Naive thymus-derived CD8-positive, alpha-beta T cell (primary cell): ENCODE results near the gene ADRM1. TPM values are rescaled to one million over a fixed set of nuclear protein-coding genes. Genes with fewer than 3 reads are reported as not detected.

Experiments used
- ATAC-seq, 2 donors: fragments of 150-1000 bp; cut with Tn5 transposase in 1 of 2; sonication (Bioruptor Pico), chemical (Tn5 transposase) in 1 of 2; 1 replicate in 1 of 2; 2 replicates in 1 of 2; pipeline ENCODE4 v1.10.0; 2021; ENCODE audit warnings: mild to moderate bottlenecking in 2 of 2, moderate library complexity in 2 of 2
- POLR2A ChIA-PET: fragments of 350-600 bp; sonication (Branson Sonifier 250); formaldehyde crosslinking; loops from one replicate; lab custom pipeline; 2021; ENCODE audit warnings: antibody characterized with exemption; lab: Charles Lee
- DNase-seq, 10 donors: peaks; one replicate each; pipeline versions ENCODE4 v3.0.0 to v3.0.0-alpha.2; 2020 to 2022
- H3K27ac Mint-ChIP-seq, 10 donors: one replicate each; pipeline ENCODE4 v1.8.0; 2020 to 2022; ENCODE audit warnings: mild to moderate bottlenecking in 10 of 10, mixed read lengths in 10 of 10, moderate library complexity in 4 of 10, inconsistent platforms in 1 of 10
- H3K27me3 Mint-ChIP-seq, 5 donors: one replicate each; pipeline ENCODE4 v1.8.0; 2021 to 2022; ENCODE audit warnings: mixed read lengths in 5 of 5
- H3K36me3 Mint-ChIP-seq, 3 donors: one replicate each; pipeline ENCODE4 v1.8.0; 2020 to 2022; ENCODE audit warnings: mixed read lengths in 3 of 3, mild to moderate bottlenecking in 2 of 3, inconsistent platforms in 1 of 3
- H3K4me1 Mint-ChIP-seq, 4 donors: one replicate each; pipeline ENCODE4 v1.8.0; 2021 to 2022; ENCODE audit warnings: mixed read lengths in 4 of 4
- H3K4me3 Mint-ChIP-seq, 10 donors: one replicate each; pipeline ENCODE4 v1.8.0; 2020 to 2022; ENCODE audit warnings: mild to moderate bottlenecking in 10 of 10, mixed read lengths in 10 of 10, moderate library complexity in 6 of 10, inconsistent platforms in 1 of 10
- H3K9me3 Mint-ChIP-seq, 9 donors: one replicate each; pipeline ENCODE4 v1.8.0; 2020 to 2022; ENCODE audit warnings: mixed read lengths in 9 of 9, mild to moderate bottlenecking in 3 of 9, inconsistent platforms in 1 of 9, moderate library complexity in 1 of 9
- polyA plus RNA-seq, 3 donors: library from polyadenylated mRNA; unstranded; fragments of 300-500 nt; fragmentation: Illumina TruSeq; gene quantifications; one replicate each; pipeline ENCODE4 v1.2.3, GENCODE V29; 2021
- total RNA-seq, 8 experiments: library from RNA in 2 of 8; stranded (reverse) in 2 of 8; gene quantifications; one replicate each; pipeline ENCODE4 v1.2.3 and lab custom pipeline; 2021 to 2026

The ADRM1 gene
- total and polyA plus RNA-seq, 5 experiments from 2014 or later: 61.1 to 93.9 (median 66.2) TPM

DNA sequence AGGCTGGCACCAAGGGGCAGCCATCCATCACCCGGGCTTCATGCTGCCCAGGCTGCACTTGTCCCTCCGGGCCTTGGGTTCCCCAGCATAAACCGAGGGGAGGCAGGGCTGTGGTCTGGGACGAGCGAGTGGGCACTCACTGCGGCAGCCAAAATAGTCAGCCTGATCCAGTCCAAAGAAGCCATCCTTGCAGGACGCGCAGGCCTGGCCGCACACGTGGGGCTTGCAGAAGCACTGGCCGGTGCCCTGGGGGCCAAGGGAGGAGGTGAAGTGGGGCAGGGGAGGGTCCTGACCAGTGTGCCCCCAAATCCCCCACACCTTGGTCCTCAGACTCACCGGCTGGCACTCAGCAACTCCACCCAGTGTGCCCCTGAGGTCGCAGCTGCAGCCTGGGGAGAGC lies 32.1 kb downstream of the ADRM1 start:
- Mint-ChIP-seq H3K4me3 (no peak overlapping the region), H3K9me3 (peaks cover 0 to 3% (median 0%) of the 10 kb centered on the region in 9 donors), H3K27ac (no peak overlapping the region), H3K4me1 (peaks cover 0 to 28% (median 0%) of the 10 kb centered on the region in 4 donors), H3K27me3 (peaks cover 3 to 24% (median 8%) of the 10 kb centered on the region in 5 donors), H3K36me3 (peaks cover 0 to 5% (median 0%) of the 10 kb centered on the region in 3 donors)
- DNase-seq (no peak), ATAC-seq (no peak)
- POLR2A ChIA-PET: no interaction called here

- Mint-ChIP-seq H3K27me3 (peaks cover 5 to 26% (median 10%) of the 10 kb centered on the region in 5 donors), H3K27ac (peak overlapping the region in 1 of 10 donors; percentile 24), H3K9me3 (peaks cover 0 to 7% (median 0%) of the 10 kb centered on the region in 9 donors), H3K4me3 (no peak overlapping the region), H3K36me3 (peaks cover 0 to 7% (median 0%) of the 10 kb centered on the region in 3 donors), H3K4me1 (peaks cover 0 to 31% (median 0%) of the 10 kb centered on the region in 4 donors)
- no peak for ATAC-seq
- POLR2A ChIA-PET: no interaction called here
- no peak for DNase-seq
Measured at GRCh38 chr20:62335532-62335931, 32.7 kb downstream of the ADRM1 start.

DNA sequence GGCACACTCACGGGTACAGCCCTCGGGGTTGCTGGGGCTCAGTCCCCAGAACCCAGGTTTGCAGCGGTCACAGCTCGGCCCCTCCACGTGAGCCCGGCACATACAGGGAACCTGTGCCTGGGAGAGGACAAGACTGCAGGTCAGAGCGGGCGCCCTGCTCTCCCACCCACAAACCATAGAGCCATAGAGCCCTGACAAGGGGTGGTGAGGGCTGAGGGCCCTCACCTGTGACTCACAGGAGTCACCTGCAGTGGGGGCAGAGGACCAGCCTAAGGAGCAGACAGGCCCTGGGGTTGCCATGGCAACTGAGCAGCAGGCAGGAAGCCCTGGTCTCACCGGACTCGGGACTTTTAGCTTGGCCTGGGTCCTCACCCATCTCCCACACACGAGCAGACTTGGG lies 33.5 kb downstream of the ADRM1 start:
- Mint-ChIP-seq H3K9me3 (peaks cover 0 to 7% (median 0%) of the 10 kb centered on the region in 9 donors), H3K27me3 (peaks cover 5 to 29% (median 10%) of the 10 kb centered on the region in 5 donors), H3K36me3 (peaks cover 0 to 7% (median 0%) of the 10 kb centered on the region in 3 donors), H3K27ac (no peak overlapping the region), H3K4me3 (no peak overlapping the region), H3K4me1 (peaks cover 0 to 31% (median 0%) of the 10 kb centered on the region in 4 donors)
- POLR2A ChIA-PET: no interaction called here
- no peak for ATAC-seq
- DNase-seq: no peak

- Mint-ChIP-seq H3K27ac (no peak overlapping the region), H3K4me1 (peaks cover 0 to 31% (median 0%) of the 10 kb centered on the region in 4 donors), H3K9me3 (peaks cover 0 to 7% (median 0%) of the 10 kb centered on the region in 9 donors), H3K27me3 (peaks cover 5 to 31% (median 10%) of the 10 kb centered on the region in 5 donors), H3K4me3 (peak overlapping the region in 1 of 10 donors; percentile 1), H3K36me3 (peaks cover 0 to 7% (median 0%) of the 10 kb centered on the region in 3 donors)
- POLR2A ChIA-PET: no interaction called here
- no peak for DNase-seq
- no peak for ATAC-seq
Measured at GRCh38 chr20:62336775-62337557, 34.2 kb downstream of the ADRM1 start.

- Mint-ChIP-seq H3K36me3 (peaks cover 0 to 7% (median 0%) of the 10 kb centered on the region in 3 donors), H3K9me3 (peaks cover 0 to 7% (median 0%) of the 10 kb centered on the region in 9 donors), H3K27me3 (peaks cover 5 to 31% (median 10%) of the 10 kb centered on the region in 5 donors), H3K4me1 (peaks cover 0 to 31% (median 0%) of the 10 kb centered on the region in 4 donors), H3K27ac (peak overlapping the region in 1 of 10 donors; percentile 69), H3K4me3 (no peak overlapping the region)
- POLR2A ChIA-PET: no interaction called here
- ATAC-seq: peak in 1 of 2 donors; percentile 61
- no peak for DNase-seq
Measured at GRCh38 chr20:62337558-62338293, 34.9 kb downstream of the ADRM1 start.

DNA sequence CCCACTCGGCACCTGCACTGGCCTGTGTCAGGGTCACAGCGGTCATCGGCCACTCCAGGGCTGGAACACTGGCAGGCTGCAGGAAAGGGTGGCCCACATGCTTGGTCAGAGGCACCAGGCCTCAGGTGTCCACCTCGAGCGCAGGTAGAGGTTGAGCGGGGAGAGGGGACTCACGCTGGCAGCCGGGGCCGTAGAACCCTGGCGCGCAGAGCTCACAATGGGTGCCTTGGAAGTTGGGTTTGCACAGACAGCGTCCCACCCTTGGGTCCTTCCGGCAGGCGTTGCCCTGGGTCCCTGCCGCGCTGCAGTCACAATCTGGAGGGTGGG lies 35.5 kb downstream of the ADRM1 start:
- H3K9me3 Mint-ChIP-seq: peaks cover 0 to 7% (median 0%) of the 10 kb centered on the region in 9 donors
- ATAC-seq (no peak), DNase-seq (no peak)
- peaks cover 0 to 31% (median 0%) of the 10 kb centered on the region in 4 donors for H3K4me1 Mint-ChIP-seq
- no peak overlapping the region for H3K27ac Mint-ChIP-seq
- peaks cover 5 to 34% (median 10%) of the 10 kb centered on the region in 5 donors for H3K27me3 Mint-ChIP-seq
- no peak overlapping the region for H3K4me3 Mint-ChIP-seq
- POLR2A ChIA-PET: no interaction called here
- H3K36me3 Mint-ChIP-seq: peaks cover 0 to 7% (median 0%) of the 10 kb centered on the region in 3 donors

DNA sequence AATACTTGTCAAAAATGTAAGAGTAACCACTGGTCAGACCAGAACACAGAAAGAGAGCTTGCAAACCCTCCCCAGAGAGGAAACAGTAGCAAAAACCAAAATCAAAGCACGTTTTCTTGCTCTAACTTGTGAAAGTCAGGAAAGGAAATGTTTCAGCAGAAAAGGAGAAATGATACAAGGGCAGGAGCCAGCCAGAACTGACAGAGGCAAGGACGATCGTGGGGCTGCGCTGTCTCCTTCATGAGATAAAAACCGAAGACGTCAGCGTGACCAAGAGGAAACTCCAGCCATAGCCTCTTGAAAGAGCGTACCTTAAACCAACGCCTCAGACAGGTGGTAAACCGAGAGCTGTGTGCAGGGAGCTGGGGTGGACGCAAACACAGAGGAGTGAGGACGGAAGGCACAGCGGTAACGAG lies 36.9 kb downstream of the ADRM1 start:
- POLR2A ChIA-PET: no interaction called here
- Mint-ChIP-seq H3K27me3 (peaks cover 5 to 34% (median 10%) of the 10 kb centered on the region in 5 donors), H3K27ac (peak overlapping the region in 1 of 10 donors; percentile 71), H3K9me3 (peaks cover 0 to 7% (median 0%) of the 10 kb centered on the region in 9 donors), H3K4me1 (peaks cover 0 to 31% (median 0%) of the 10 kb centered on the region in 4 donors), H3K4me3 (peak overlapping the region in 1 of 10 donors; percentile 73), H3K36me3 (peaks cover 0 to 7% (median 0%) of the 10 kb centered on the region in 3 donors)
- ATAC-seq (peak in 1 of 2 donors; percentile 42), DNase-seq (no peak)

DNA sequence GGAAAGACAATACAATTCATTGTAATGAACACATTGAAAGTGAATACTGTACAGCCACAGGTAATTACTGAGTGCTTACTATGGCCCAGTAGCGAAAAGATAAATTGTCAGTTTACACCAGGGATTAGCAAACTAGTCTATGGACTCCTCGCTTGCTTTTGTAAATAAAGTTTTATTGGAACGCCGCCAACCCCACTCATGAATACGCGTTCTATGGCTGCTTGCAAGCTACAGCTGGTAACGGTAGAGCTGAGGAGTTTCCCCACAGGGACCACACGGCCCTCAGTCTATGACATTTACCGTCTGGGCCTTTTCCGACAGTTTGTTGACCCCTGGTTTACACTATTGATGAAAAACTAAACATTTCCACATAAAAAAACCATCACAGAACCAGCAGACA lies 40.1 kb downstream of the ADRM1 start:
- H3K9me3 Mint-ChIP-seq: peaks cover 0 to 8% (median 0%) of the 10 kb centered on the region in 9 donors
- POLR2A ChIA-PET: no interaction called here
- no peak for ATAC-seq

DNA sequence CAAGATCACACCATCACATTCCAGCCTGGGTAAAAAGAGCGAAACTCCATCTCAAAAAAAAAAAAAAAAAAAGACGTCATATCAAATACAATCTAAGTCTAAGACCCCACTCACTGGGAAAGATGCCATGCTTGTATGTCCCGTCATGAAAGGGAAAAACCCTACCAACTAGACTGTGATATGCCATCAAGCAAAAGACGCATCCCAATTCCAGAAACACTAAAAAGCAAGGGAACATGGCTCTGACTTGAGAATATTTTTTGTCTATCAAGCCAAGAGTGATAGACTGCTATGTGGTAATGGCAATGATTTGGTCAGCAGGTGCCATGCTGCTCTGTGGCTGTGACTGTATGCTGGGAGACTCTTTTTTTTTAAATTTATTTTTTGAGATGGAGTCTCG lies 41.3 kb downstream of the ADRM1 start:
- peaks cover 0 to 16% (median 4%) of the 10 kb centered on the region in 9 donors for H3K9me3 Mint-ChIP-seq

More for the DNA sequence above, 40.1 kb downstream of the ADRM1 start:
- Mint-ChIP-seq H3K27me3 (peaks cover 5 to 17% (median 10%) of the 10 kb centered on the region in 5 donors), H3K4me3 (no peak overlapping the region), H3K27ac (no peak overlapping the region), H3K4me1 (peaks cover 0 to 18% (median 0%) of the 10 kb centered on the region in 4 donors), H3K36me3 (peaks cover 0 to 7% (median 0%) of the 10 kb centered on the region in 3 donors)
- DNase-seq: no peak

GRCh38 chr20:62344782-62345181 lies 42.0 kb downstream of the ADRM1 start:
- ATAC-seq (no peak), DNase-seq (no peak)
- peaks cover 0 to 3% (median 1%) of the 10 kb centered on the region in 4 donors for H3K4me1 Mint-ChIP-seq
- no peak overlapping the region for H3K27ac Mint-ChIP-seq
- peaks cover 0 to 14% (median 4%) of the 10 kb centered on the region in 9 donors for H3K9me3 Mint-ChIP-seq
- POLR2A ChIA-PET: no interaction called here
- peaks cover 3 to 11% (median 5%) of the 10 kb centered on the region in 5 donors for H3K27me3 Mint-ChIP-seq
- H3K36me3 Mint-ChIP-seq: peaks cover 0 to 6% (median 0%) of the 10 kb centered on the region in 3 donors
- no peak overlapping the region for H3K4me3 Mint-ChIP-seq

More for the DNA sequence above, 41.3 kb downstream of the ADRM1 start:
- no peak overlapping the region for H3K27ac Mint-ChIP-seq
- H3K4me1 Mint-ChIP-seq: peaks cover 0 to 10% (median 0%) of the 10 kb centered on the region in 4 donors
- no peak for ATAC-seq
- H3K36me3 Mint-ChIP-seq: peaks cover 0 to 10% (median 0%) of the 10 kb centered on the region in 3 donors
- no peak overlapping the region for H3K4me3 Mint-ChIP-seq
- DNase-seq: no peak
- POLR2A ChIA-PET: no interaction called here
- peaks cover 5 to 13% (median 10%) of the 10 kb centered on the region in 5 donors for H3K27me3 Mint-ChIP-seq

DNA sequence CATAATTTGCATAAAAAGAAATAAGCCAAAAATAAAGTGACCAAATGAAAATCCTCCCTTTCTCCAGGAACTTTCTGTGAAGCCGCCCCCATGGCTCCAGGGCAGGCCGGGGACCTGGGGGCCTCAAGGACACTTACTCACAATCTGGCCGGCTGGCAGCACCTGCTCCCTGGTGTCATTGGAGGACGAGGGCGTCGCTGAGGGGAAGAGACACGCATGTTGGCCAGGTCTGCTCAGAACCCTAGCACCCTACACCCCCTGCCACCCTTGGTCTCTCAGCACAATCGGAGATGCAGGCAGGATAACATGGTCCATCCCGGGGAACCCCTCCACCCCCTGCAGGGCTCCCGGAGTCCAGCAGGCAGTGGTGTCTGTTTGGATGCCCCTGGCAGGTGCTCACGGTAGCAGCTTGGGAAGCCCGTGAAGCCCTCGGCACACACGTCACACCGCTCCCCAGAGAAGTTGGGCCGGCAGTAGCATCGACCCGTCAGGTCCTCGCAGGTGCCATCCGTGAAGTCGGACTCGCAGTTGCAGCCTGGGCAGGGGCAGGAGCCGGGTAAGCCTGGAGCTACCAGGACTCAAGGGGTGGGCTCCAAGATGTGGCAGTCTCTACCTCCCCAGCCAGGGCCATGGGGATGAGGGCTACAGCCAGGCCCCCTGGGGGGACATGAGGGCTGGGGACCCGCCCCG lies 43.0 kb downstream of the ADRM1 start:
- Mint-ChIP-seq H3K27me3 (peaks cover 0 to 5% (median 3%) of the 10 kb centered on the region in 5 donors), H3K27ac (no peak overlapping the region), H3K4me1 (peaks cover 0 to 2% (median 0%) of the 10 kb centered on the region in 4 donors), H3K36me3 (peaks cover 0 to 3% (median 0%) of the 10 kb centered on the region in 3 donors), H3K9me3 (peaks cover 0 to 14% (median 4%) of the 10 kb centered on the region in 9 donors), H3K4me3 (no peak overlapping the region)
- POLR2A ChIA-PET: no interaction called here
- ATAC-seq (no peak), DNase-seq (no peak)
